Bronchial epithelial cell (primary cell): ENCODE results near the gene CSF1. TPM values are rescaled to one million over a fixed set of nuclear protein-coding genes. Genes with fewer than 3 reads are reported as not detected.

Experiments used
- DNase-seq: peaks from one replicate; pipeline ENCODE4 v3.0.0-alpha.2; 2010; ENCODE audit warnings: low read depth
- FAIRE-seq: peaks from 2 replicates; lab custom pipeline; 2011; peaks lifted over from hg19 to GRCh38; lab: Jason Lieb, UNC
- H3K27me3 ChIP-seq: 2 replicates; pipeline ENCODE4 v1.5.1; 2011; ENCODE audit warnings: low read length; ENCODE audit not compliant: control insufficient read depth, insufficient read depth
- H3K36me3 ChIP-seq: 2 replicates; pipeline ENCODE4 v1.5.1; 2011; ENCODE audit warnings: low read length; ENCODE audit not compliant: control insufficient read depth, insufficient read depth
- H3K4me3 ChIP-seq: 2 replicates; pipeline ENCODE4 v1.5.1; 2011; ENCODE audit warnings: mild to moderate bottlenecking, low read depth, low read length, control low read depth
- total RNA-seq: library from RNA; depleted of rRNA; stranded (reverse); fragments of >200 nt; gene quantifications from 2 replicates; pipeline ENCODE4 v1.2.1, GENCODE V29; 2014
- TF ChIP-seq, protein P1 (sequence below): IDR thresholded peaks from 2 replicates; pipeline ENCODE4 v1.5.1; 2011; ENCODE audit warnings: mild to moderate bottlenecking, moderate library complexity, low read length, control low read depth, inconsistent platforms; ENCODE audit not compliant: insufficient read depth, severe bottlenecking

The CSF1 gene
- total RNA-seq, 1 donor from 2014 or later = 1.1 TPM

GRCh38 chr1:109887271-109887670 is 23.4 kb upstream of the CSF1 start:
- TF ChIP-seq, protein P1, sequence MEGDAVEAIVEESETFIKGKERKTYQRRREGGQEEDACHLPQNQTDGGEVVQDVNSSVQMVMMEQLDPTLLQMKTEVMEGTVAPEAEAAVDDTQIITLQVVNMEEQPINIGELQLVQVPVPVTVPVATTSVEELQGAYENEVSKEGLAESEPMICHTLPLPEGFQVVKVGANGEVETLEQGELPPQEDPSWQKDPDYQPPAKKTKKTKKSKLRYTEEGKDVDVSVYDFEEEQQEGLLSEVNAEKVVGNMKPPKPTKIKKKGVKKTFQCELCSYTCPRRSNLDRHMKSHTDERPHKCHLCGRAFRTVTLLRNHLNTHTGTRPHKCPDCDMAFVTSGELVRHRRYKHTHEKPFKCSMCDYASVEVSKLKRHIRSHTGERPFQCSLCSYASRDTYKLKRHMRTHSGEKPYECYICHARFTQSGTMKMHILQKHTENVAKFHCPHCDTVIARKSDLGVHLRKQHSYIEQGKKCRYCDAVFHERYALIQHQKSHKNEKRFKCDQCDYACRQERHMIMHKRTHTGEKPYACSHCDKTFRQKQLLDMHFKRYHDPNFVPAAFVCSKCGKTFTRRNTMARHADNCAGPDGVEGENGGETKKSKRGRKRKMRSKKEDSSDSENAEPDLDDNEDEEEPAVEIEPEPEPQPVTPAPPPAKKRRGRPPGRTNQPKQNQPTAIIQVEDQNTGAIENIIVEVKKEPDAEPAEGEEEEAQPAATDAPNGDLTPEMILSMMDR = no peak
- no peaks in the 10 kb centered on the region for H3K36me3 ChIP-seq
- FAIRE-seq = no peak
- H3K27me3 ChIP-seq = no peaks in the 10 kb centered on the region
- H3K4me3 ChIP-seq = no peak overlapping the region
- no peak for DNase-seq

GRCh38 chr1:109887884-109888283 is 22.8 kb upstream of the CSF1 start:
- DNase-seq = no peak
- FAIRE-seq = no peak
- H3K4me3 ChIP-seq = no peak overlapping the region
- TF ChIP-seq, protein P1 = no peak
- H3K27me3 ChIP-seq = no peaks in the 10 kb centered on the region
- H3K36me3 ChIP-seq = no peaks in the 10 kb centered on the region

- TF ChIP-seq, protein P1 = no peak
- no peak for FAIRE-seq
- H3K36me3 ChIP-seq = no peaks in the 10 kb centered on the region
- DNase-seq = no peak
- H3K4me3 ChIP-seq = no peak overlapping the region
- no peaks in the 10 kb centered on the region for H3K27me3 ChIP-seq
Measured at GRCh38 chr1:109889094-109889493, 21.6 kb upstream of the CSF1 start.

- FAIRE-seq (no peak), DNase-seq (no peak)
- H3K4me3 ChIP-seq = no peak overlapping the region
- no peaks in the 10 kb centered on the region for H3K27me3 ChIP-seq
- H3K36me3 ChIP-seq = no peaks in the 10 kb centered on the region
- TF ChIP-seq, protein P1 = no peak
Measured at GRCh38 chr1:109890115-109890953, 20.3 kb upstream of the CSF1 start.

DNA sequence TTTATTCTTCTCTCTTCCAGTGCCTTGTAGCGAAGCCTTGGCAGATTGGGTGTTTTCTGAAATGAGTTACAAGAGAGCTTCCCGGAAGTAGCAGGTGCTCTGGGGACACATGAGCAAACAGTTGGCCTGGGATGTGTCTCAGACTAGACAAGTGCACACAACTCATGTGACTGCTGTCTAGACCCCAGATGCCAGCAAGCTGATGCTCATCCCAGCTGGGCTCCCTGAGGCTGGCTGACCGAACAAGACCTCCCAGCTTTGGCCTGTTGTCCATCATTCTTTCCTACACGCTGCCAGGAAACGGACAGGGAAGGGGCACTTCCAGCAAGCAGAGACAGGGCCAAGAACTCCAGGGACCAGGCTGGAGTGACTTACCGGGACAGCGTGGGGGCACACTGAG is 18.7 kb upstream of the CSF1 start:
- no peak for FAIRE-seq
- DNase-seq = no peak
- no peaks in the 10 kb centered on the region for H3K36me3 ChIP-seq
- H3K27me3 ChIP-seq = no peaks in the 10 kb centered on the region
- TF ChIP-seq, protein P1 = no peak
- no peak overlapping the region for H3K4me3 ChIP-seq
